Measurements from ENCODE around the gene CERT1.

The CERT1 gene

DNA sequence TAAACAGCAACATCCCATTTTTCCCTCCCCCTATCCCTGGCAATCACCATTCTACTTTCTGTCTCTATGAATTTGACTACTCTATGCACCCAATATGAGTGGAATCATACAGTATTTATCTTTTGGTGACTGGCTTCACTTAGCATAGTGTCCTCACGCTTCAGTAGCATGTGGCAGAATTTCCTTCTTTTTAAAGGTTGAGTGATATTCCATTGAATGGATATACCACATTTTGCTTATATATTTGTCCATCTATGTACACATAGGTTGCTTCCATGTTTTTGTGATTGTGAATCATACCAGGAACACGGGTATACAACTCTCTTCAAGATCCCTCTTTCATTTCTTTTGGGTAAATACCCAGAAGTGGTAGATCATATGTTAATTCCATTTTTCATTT is 69.9 kb downstream of the CERT1 start:
- peaks cover 4% of the 10 kb centered on the region for H3K36me3 ChIP-seq (ENCODE audit: control insufficient read depth, insufficient read depth, low read length)
- DNase-seq: no peak
- no peak overlapping the region for H3K4me3 ChIP-seq (ENCODE audit: insufficient read depth, low read depth, low read length, poor library complexity, severe bottlenecking)
- no peaks in the 10 kb centered on the region for H3K4me1 ChIP-seq (ENCODE audit: control insufficient read depth, insufficient read depth, low read length, poor library complexity, severe bottlenecking)
- H3K9me3 ChIP-seq (ENCODE audit: control insufficient read depth, low read length): no peaks in the 10 kb centered on the region
- no peak overlapping the region for H3K27ac ChIP-seq (ENCODE audit: insufficient read depth, low read length, poor library complexity, severe bottlenecking)
- no peaks in the 10 kb centered on the region for H3K27me3 ChIP-seq (replicated peaks; ENCODE audit: control insufficient read depth, insufficient read depth, low read length, poor library complexity, severe bottlenecking)

DNA sequence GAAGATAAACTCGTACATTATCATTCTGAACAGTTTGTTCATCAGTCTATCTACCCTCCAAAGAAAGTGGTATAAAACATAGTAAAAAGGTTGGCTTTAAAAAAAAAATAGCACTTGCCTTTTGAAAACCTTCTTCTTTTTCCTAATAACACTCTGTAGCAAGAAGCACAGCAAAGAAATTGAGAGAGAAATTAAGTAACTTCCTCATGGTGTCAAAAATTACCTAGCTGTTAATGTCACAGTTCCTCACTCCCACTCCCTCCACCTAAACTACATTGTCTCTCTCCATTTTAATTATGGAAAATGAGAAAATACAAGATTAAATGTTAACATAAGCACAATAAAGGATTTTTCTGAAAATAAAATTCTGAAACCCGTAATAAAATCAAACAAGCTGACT is 72.2 kb downstream of the CERT1 start:
- DNase-seq: no peak
- H3K4me1 ChIP-seq (ENCODE audit: control insufficient read depth, insufficient read depth, low read length, poor library complexity, severe bottlenecking): no peaks in the 10 kb centered on the region
- H3K27ac ChIP-seq (ENCODE audit: insufficient read depth, low read length, poor library complexity, severe bottlenecking): no peak overlapping the region
- H3K4me3 ChIP-seq (ENCODE audit: insufficient read depth, low read depth, low read length, poor library complexity, severe bottlenecking): no peak overlapping the region
- no peaks in the 10 kb centered on the region for H3K9me3 ChIP-seq (ENCODE audit: control insufficient read depth, low read length)
- no peaks in the 10 kb centered on the region for H3K27me3 ChIP-seq (replicated peaks; ENCODE audit: control insufficient read depth, insufficient read depth, low read length, poor library complexity, severe bottlenecking)
- H3K36me3 ChIP-seq (ENCODE audit: control insufficient read depth, insufficient read depth, low read length): no peaks in the 10 kb centered on the region

DNA sequence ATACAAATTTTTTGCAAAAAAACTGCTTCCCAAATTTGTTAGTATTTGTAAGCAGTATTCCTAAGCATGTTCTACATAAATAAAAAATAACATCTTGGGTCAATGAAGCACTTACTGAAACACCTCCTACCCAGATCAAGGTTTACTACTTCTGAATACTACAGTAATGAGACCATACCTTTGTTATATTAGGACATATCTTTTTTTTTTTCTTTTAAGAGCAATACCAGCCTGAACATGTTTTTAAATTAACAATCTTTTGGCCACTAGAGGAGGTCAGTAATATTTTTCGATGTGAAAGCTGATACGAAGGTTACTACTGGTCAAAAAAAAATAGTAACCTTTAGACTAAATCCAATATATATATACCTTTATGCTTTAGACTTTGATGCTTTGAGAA is 72.7 kb downstream of the CERT1 start:
- Histone ChIP-seq H3K27ac (ENCODE audit: insufficient read depth, low read length, poor library complexity, severe bottlenecking) (no peak overlapping the region), H3K4me3 (ENCODE audit: insufficient read depth, low read depth, low read length, poor library complexity, severe bottlenecking) (no peak overlapping the region), H3K9me3 (ENCODE audit: control insufficient read depth, low read length) (no peaks in the 10 kb centered on the region), H3K4me1 (ENCODE audit: control insufficient read depth, insufficient read depth, low read length, poor library complexity, severe bottlenecking) (no peaks in the 10 kb centered on the region), H3K36me3 (ENCODE audit: control insufficient read depth, insufficient read depth, low read length) (no peaks in the 10 kb centered on the region), H3K27me3 (replicated peaks; ENCODE audit: control insufficient read depth, insufficient read depth, low read length, poor library complexity, severe bottlenecking) (no peaks in the 10 kb centered on the region)
- DNase-seq: no peak

DNA sequence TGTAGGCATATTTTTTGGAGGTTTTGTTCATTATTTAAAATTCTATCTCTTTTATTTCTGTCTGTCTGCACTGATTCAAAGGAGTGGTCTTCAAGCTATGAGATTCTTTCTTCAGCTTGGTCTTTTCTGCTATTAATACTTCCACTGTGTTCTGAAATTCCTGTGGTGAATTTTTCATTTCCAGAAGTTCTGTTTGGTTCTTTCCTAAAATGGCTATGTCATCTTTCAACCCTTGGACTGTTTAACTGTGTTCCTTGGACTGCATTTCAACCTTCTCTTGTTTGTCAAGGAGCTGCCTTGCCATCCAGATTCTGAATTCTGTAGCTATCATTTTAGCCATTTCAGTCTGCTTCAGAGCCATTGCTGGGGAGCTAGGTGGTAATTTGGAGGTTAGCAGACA is 76.3 kb downstream of the CERT1 start:
- no peak overlapping the region for H3K4me3 ChIP-seq (ENCODE audit: insufficient read depth, low read depth, low read length, poor library complexity, severe bottlenecking)
- H3K27ac ChIP-seq (ENCODE audit: insufficient read depth, low read length, poor library complexity, severe bottlenecking): no peak overlapping the region
- H3K27me3 ChIP-seq (replicated peaks; ENCODE audit: control insufficient read depth, insufficient read depth, low read length, poor library complexity, severe bottlenecking): no peaks in the 10 kb centered on the region
- no peaks in the 10 kb centered on the region for H3K36me3 ChIP-seq (ENCODE audit: control insufficient read depth, insufficient read depth, low read length)
- no peaks in the 10 kb centered on the region for H3K9me3 ChIP-seq (ENCODE audit: control insufficient read depth, low read length)
- no peaks in the 10 kb centered on the region for H3K4me1 ChIP-seq (ENCODE audit: control insufficient read depth, insufficient read depth, low read length, poor library complexity, severe bottlenecking)
- DNase-seq: no peak

DNA sequence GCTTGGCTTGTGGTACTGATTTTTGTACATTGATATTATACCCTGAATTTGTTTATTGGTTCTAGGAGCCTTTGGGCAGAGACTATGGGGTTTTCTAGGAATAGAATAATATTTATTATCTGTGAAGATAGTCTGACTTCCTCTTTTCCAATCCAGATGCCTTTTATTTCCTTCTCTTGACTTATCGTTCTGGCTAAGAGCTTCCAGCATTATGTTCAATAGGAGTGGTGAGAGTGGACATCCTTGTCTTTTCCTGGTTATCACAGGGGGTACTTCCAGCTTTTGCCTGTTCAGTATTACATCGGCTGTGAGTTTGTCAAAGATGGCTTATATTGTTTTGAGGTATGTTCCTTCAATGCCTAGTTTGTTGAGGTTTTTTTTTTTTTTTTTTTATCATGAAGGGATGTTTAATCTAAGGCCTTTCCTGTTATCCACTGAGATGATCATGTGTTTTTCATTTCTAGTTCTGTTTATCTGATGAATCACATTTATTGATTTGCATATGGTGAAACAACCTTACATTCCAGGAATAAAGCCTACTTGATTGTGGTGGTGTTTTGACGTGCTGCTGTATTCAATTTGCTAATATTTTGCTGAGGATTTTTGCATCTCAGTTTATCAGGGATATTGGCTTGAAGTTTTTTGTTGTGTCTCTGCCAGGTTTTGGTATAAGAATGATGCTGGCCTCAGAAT is 77.5 kb downstream of the CERT1 start:
- Histone ChIP-seq H3K27ac (ENCODE audit: insufficient read depth, low read length, poor library complexity, severe bottlenecking) (no peak overlapping the region), H3K4me3 (ENCODE audit: insufficient read depth, low read depth, low read length, poor library complexity, severe bottlenecking) (no peak overlapping the region), H3K36me3 (ENCODE audit: control insufficient read depth, insufficient read depth, low read length) (no peaks in the 10 kb centered on the region), H3K27me3 (replicated peaks; ENCODE audit: control insufficient read depth, insufficient read depth, low read length, poor library complexity, severe bottlenecking) (no peaks in the 10 kb centered on the region), H3K9me3 (ENCODE audit: control insufficient read depth, low read length) (no peaks in the 10 kb centered on the region), H3K4me1 (ENCODE audit: control insufficient read depth, insufficient read depth, low read length, poor library complexity, severe bottlenecking) (no peaks in the 10 kb centered on the region)
- DNase-seq: no peak

DNA sequence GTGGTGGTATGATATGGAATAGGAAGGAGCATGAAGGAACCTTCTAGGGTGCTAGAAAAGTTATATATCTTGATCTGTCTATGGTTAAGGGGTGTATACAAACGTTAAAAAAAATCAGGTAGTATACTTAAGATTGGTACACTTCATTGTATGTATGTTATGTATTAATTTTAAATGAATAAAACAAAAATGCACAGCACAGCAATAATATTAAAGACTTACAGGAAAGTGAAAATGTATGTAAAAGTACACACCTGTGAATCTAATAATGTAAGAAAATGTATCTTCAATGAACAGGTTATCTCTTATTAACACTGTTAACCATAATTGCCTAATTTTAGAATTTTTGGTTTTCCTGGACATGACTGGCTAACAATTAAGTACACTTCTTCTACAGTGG is 97.2 kb downstream of the CERT1 start:
- Histone ChIP-seq H3K27ac (ENCODE audit: insufficient read depth, low read length, poor library complexity, severe bottlenecking) (no peak overlapping the region), H3K36me3 (ENCODE audit: control insufficient read depth, insufficient read depth, low read length) (peaks cover 18% of the 10 kb centered on the region), H3K4me3 (ENCODE audit: insufficient read depth, low read depth, low read length, poor library complexity, severe bottlenecking) (no peak overlapping the region), H3K9me3 (ENCODE audit: control insufficient read depth, low read length) (no peaks in the 10 kb centered on the region), H3K4me1 (ENCODE audit: control insufficient read depth, insufficient read depth, low read length, poor library complexity, severe bottlenecking) (no peaks in the 10 kb centered on the region), H3K27me3 (replicated peaks; ENCODE audit: control insufficient read depth, insufficient read depth, low read length, poor library complexity, severe bottlenecking) (no peaks in the 10 kb centered on the region)
- DNase-seq: no peak

DNA sequence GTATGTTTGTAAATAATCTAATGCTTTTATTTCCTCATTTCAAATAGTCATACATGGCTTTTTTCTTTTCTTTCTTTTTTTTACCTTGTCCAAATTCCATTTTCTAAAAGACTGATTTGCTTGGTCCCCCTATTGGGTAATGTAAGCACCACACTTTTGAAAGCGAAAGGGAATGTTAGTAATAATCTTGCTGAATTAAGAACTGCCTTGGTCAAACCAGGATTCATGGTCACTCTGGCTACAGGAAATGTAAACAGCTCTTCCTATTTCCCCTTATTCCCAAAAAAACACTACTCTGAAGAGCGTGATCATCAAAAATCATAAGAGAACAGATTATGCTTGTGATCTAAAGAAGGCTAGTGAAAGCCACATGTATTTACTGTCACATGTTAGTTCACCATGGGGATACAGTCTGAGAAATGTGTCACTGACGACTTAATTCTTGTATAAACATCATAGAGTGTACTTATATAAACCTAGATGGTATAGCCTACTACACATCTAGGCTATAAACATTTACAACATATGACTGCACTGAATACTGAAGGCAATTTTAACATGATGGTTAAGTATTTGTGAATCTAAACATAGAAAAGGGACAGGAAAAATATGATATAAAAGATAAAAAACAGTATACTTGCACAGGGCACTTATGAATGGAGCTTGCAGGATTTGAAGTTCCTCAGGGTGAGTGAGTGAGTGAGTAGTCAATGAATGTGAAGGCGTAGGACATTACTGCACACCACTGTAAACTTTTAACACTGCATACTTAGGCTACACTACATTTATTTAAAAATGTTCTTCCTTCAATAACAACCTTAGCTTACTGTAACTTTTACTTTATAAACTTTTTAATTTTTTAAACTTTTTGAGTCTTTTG is 99.1 kb downstream of the CERT1 start:
- Histone ChIP-seq H3K27ac (ENCODE audit: insufficient read depth, low read length, poor library complexity, severe bottlenecking) (no peak overlapping the region), H3K9me3 (ENCODE audit: control insufficient read depth, low read length) (no peaks in the 10 kb centered on the region), H3K4me3 (ENCODE audit: insufficient read depth, low read depth, low read length, poor library complexity, severe bottlenecking) (no peak overlapping the region), H3K36me3 (ENCODE audit: control insufficient read depth, insufficient read depth, low read length) (peaks cover 18% of the 10 kb centered on the region), H3K27me3 (replicated peaks; ENCODE audit: control insufficient read depth, insufficient read depth, low read length, poor library complexity, severe bottlenecking) (no peaks in the 10 kb centered on the region), H3K4me1 (ENCODE audit: control insufficient read depth, insufficient read depth, low read length, poor library complexity, severe bottlenecking) (no peaks in the 10 kb centered on the region)
- DNase-seq: no peak

DNA sequence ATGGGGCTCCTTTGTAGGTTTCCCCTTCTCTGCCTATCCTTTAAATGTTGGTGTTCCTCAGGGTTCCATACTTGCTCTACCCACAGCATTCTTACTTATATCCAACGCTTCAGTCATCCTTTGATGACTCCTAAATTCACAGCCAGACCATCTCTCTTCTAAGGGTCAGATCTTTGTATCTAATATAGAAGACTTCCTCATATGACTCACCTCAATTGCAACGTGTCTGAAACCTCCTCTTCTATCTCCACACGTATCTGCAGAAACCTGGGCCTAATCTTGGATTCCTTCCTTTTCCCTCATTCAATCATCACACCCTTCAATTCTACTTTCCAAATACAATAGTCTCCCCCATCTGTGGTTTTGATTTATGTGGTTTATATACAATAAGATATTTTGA is 106.1 kb downstream of the CERT1 start:
- Histone ChIP-seq H3K36me3 (ENCODE audit: control insufficient read depth, insufficient read depth, low read length) (peaks cover 8% of the 10 kb centered on the region), H3K9me3 (ENCODE audit: control insufficient read depth, low read length) (no peaks in the 10 kb centered on the region), H3K27me3 (replicated peaks; ENCODE audit: control insufficient read depth, insufficient read depth, low read length, poor library complexity, severe bottlenecking) (no peaks in the 10 kb centered on the region), H3K27ac (ENCODE audit: insufficient read depth, low read length, poor library complexity, severe bottlenecking) (no peak overlapping the region), H3K4me1 (ENCODE audit: control insufficient read depth, insufficient read depth, low read length, poor library complexity, severe bottlenecking) (no peaks in the 10 kb centered on the region), H3K4me3 (ENCODE audit: insufficient read depth, low read depth, low read length, poor library complexity, severe bottlenecking) (no peak overlapping the region)
- no peak for DNase-seq

DNA sequence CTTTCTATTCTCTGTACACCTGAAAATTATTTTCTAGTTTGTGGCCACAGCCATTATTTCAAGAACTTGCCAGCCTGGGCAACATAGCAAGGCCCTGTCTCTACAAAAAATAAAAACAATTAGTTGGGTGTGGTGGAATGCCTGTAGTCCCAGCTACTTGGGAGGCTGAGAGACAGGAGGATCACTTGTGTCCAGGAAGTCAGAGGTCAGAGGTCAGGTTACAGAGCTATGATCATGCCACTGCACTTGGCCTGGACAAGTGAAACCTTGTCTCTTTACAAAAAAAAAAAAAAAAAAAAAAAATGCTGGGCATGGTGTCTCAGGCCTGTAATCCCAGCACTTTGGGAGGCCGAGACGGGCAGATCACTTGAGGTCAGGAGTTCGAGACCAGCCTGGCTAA is 116.2 kb downstream of the CERT1 start:
- H3K9me3 ChIP-seq (ENCODE audit: control insufficient read depth, low read length): no peaks in the 10 kb centered on the region
- no peak for DNase-seq
- no peaks in the 10 kb centered on the region for H3K27me3 ChIP-seq (replicated peaks; ENCODE audit: control insufficient read depth, insufficient read depth, low read length, poor library complexity, severe bottlenecking)
- peaks cover 11% of the 10 kb centered on the region for H3K36me3 ChIP-seq (ENCODE audit: control insufficient read depth, insufficient read depth, low read length)
- H3K4me1 ChIP-seq (ENCODE audit: control insufficient read depth, insufficient read depth, low read length, poor library complexity, severe bottlenecking): no peaks in the 10 kb centered on the region
- no peak overlapping the region for H3K4me3 ChIP-seq (ENCODE audit: insufficient read depth, low read depth, low read length, poor library complexity, severe bottlenecking)
- no peak overlapping the region for H3K27ac ChIP-seq (ENCODE audit: insufficient read depth, low read length, poor library complexity, severe bottlenecking)

DNA sequence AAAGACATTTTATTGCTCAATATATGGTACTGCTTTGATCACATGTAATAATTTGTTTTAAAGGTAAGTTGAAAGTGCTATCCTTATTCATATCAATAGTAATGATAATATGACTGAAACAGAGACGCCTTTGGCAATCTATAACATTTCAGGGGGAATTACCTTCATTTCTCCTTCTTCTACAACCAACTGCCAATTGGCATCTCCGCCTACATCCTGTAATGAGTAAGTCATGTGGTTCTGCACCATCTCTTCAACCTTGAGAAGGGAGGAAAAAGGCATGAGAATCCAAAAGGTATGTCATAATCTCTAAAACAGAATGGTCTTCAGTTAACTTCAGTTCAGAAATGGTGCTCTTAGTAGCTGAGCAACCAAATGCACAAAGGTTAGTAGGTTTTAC is 122.0 kb downstream of the CERT1 start:
- Histone ChIP-seq H3K4me3 (ENCODE audit: insufficient read depth, low read depth, low read length, poor library complexity, severe bottlenecking) (no peak overlapping the region), H3K9me3 (ENCODE audit: control insufficient read depth, low read length) (no peaks in the 10 kb centered on the region), H3K27me3 (replicated peaks; ENCODE audit: control insufficient read depth, insufficient read depth, low read length, poor library complexity, severe bottlenecking) (no peaks in the 10 kb centered on the region), H3K4me1 (ENCODE audit: control insufficient read depth, insufficient read depth, low read length, poor library complexity, severe bottlenecking) (no peaks in the 10 kb centered on the region), H3K27ac (ENCODE audit: insufficient read depth, low read length, poor library complexity, severe bottlenecking) (no peak overlapping the region), H3K36me3 (ENCODE audit: control insufficient read depth, insufficient read depth, low read length) (peaks cover 24% of the 10 kb centered on the region)
- no peak for DNase-seq

Measured in effector memory CD4-positive, alpha-beta T cell (primary cell).